ENCODE data around the gene ZFP36L1. TPM values are rescaled to one million over a fixed set of nuclear protein-coding genes. Genes with fewer than 3 reads are reported as not detected.

The ZFP36L1 gene
- total and polyA plus RNA-seq, 10 of the 15 experiments (the other 5 are each of a cell fraction or from before 2014, with no cell fraction given) = 22.0 to 184 (median 66.1) TPM

- peak overlapping the region; percentile 97 for H3K4me2 ChIP-seq (ENCODE audit: control insufficient read depth, insufficient read depth)
- ATAC-seq (peak; percentile 3), FAIRE-seq (no peak), DNase-seq (ENCODE audit: low read depth, low spot score) (no peak)
- H4K20me1 ChIP-seq (ENCODE audit: control insufficient read depth, insufficient read depth) = peaks cover 12% of the 10 kb centered on the region
- H2AFZ ChIP-seq (ENCODE audit: control insufficient read depth, low read depth, low read length) = no peak overlapping the region; the same call in 1 of the 2 replicates
- BruUV-seq (replicated peaks) = TSS peak; percentile 19
- H3K79me2 ChIP-seq (ENCODE audit: control insufficient read depth, insufficient read depth, low read length) = peaks cover 58% of the 10 kb centered on the region
- CTCF ChIA-PET = interaction anchor here (0.9 to 3.2 kb wide), 8 partner anchors 12 to 393 kb away, joined by 3 to 26 read pairs (median 3); no protein-coding TSS in a partner anchor
- H3K4me1 ChIP-seq (ENCODE audit: control insufficient read depth, insufficient read depth, low read length) = peaks cover 18% of the 10 kb centered on the region
- H3K4me3 ChIP-seq = peak overlapping the region; percentile 97
- peak overlapping the region; percentile 99 for H3K9ac ChIP-seq (ENCODE audit: control insufficient read depth, insufficient read depth, low read length)
- WGBS (ENCODE audit: insufficient coverage, insufficient replicate concordance, low lambda C conversion rate, missing lambda C conversion rate) = 3% methylated on average over 31 of the region's 36 CpGs
- intact Hi-C loops (cut with micrococcal nuclease; ENCODE audit: unreplicated experiment) (no loop called here), in situ Hi-C loops (cut with MboI) (loop anchor here (5.0 to 10.0 kb wide), 3 partner anchors 393 to 548 kb away; no protein-coding TSS in a partner anchor)
- H3K36me3 ChIP-seq (ENCODE audit: control insufficient read depth in 2 of 2, insufficient read depth in 2 of 2, low read length in 1 of 2) = peaks cover 5 to 7% of the 10 kb centered on the region in 2 experiments; a peak in 3 of 4 replicates
- H3K27me3 ChIP-seq (replicated peaks in 1 of 2; ENCODE audit: control insufficient read depth in 2 of 2, insufficient read depth in 2 of 2, low read length in 1 of 2) = no peaks in the 10 kb centered on the region
- H3K27ac ChIP-seq (ENCODE audit: control insufficient read depth, insufficient read depth) = peak overlapping the region; percentile 100
- POLR2A ChIA-PET = interaction anchor here (0.6 to 3.8 kb wide), 10 partner anchors 9 to 583 kb away, joined by 3 to 45 read pairs (median 6); no protein-coding TSS in a partner anchor
- H3K9me3 ChIP-seq (replicated peaks; ENCODE audit: control insufficient read depth, insufficient read depth, low read length) = no peaks in the 10 kb centered on the region; the same call in none of the 3 replicates
- RAD21 ChIA-PET (ENCODE audit: unreplicated experiment) = interaction anchor here (0.6 to 3.8 kb wide), 13 partner anchors 9 to 562 kb away, joined by 3 to 76 read pairs (median 4); no protein-coding TSS in a partner anchor
- SMC1A ChIA-PET (ENCODE audit: uncharacterized antibody, unreplicated experiment) = interaction anchor here (0.8 to 4.9 kb wide), 10 partner anchors 9 to 851 kb away, joined by 3 to 78 read pairs (median 3); no protein-coding TSS in a partner anchor
- TF ChIP-seq RUNX3 (IDR thresholded peaks at IDR 0.05; ENCODE audit: low read length) = no peak
- no peak for TF ChIP-seq FOS (IDR thresholded peaks at IDR 0.05; ENCODE audit: borderline replicate concordance, extremely low read depth, insufficient read length)
- TF ChIP-seq, protein P1, sequence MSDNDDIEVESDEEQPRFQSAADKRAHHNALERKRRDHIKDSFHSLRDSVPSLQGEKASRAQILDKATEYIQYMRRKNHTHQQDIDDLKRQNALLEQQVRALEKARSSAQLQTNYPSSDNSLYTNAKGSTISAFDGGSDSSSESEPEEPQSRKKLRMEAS (IDR thresholded peaks at IDR 0.05; ENCODE audit: low read depth, low read length) = no peak; the same call in 1 of the 2 replicates
- no peak for TF ChIP-seq PKNOX1 (IDR thresholded peaks at IDR 0.05)
- 0 out of 2 replicates have a peak, but pooled peaks have one; percentile 35 for TF ChIP-seq MEF2A (IDR thresholded peaks at IDR 0.05; ENCODE audit: insufficient read depth, low read depth, low read length)
- TF ChIP-seq CEBPB (IDR thresholded peaks at IDR 0.05; ENCODE audit: borderline replicate concordance in 1 of 2, low read depth in 2 of 2, low read length in 2 of 2) = no peak
- no peak for TF ChIP-seq SPI1 (IDR thresholded peaks at IDR 0.05; ENCODE audit: borderline replicate concordance, insufficient read depth, low read depth, low read length)
- TF ChIP-seq, protein P2, sequence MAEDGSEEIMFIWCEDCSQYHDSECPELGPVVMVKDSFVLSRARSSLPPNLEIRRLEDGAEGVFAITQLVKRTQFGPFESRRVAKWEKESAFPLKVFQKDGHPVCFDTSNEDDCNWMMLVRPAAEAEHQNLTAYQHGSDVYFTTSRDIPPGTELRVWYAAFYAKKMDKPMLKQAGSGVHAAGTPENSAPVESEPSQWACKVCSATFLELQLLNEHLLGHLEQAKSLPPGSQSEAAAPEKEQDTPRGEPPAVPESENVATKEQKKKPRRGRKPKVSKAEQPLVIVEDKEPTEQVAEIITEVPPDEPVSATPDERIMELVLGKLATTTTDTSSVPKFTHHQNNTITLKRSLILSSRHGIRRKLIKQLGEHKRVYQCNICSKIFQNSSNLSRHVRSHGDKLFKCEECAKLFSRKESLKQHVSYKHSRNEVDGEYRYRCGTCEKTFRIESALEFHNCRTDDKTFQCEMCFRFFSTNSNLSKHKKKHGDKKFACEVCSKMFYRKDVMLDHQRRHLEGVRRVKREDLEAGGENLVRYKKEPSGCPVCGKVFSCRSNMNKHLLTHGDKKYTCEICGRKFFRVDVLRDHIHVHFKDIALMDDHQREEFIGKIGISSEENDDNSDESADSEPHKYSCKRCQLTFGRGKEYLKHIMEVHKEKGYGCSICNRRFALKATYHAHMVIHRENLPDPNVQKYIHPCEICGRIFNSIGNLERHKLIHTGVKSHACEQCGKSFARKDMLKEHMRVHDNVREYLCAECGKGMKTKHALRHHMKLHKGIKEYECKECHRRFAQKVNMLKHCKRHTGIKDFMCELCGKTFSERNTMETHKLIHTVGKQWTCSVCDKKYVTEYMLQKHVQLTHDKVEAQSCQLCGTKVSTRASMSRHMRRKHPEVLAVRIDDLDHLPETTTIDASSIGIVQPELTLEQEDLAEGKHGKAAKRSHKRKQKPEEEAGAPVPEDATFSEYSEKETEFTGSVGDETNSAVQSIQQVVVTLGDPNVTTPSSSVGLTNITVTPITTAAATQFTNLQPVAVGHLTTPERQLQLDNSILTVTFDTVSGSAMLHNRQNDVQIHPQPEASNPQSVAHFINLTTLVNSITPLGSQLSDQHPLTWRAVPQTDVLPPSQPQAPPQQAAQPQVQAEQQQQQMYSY (CRISPR knock-in tag; IDR thresholded peaks at IDR 0.05) = 0 out of 2 replicates have a peak, but pooled peaks have one; percentile 36
- TF ChIP-seq, protein P3, sequence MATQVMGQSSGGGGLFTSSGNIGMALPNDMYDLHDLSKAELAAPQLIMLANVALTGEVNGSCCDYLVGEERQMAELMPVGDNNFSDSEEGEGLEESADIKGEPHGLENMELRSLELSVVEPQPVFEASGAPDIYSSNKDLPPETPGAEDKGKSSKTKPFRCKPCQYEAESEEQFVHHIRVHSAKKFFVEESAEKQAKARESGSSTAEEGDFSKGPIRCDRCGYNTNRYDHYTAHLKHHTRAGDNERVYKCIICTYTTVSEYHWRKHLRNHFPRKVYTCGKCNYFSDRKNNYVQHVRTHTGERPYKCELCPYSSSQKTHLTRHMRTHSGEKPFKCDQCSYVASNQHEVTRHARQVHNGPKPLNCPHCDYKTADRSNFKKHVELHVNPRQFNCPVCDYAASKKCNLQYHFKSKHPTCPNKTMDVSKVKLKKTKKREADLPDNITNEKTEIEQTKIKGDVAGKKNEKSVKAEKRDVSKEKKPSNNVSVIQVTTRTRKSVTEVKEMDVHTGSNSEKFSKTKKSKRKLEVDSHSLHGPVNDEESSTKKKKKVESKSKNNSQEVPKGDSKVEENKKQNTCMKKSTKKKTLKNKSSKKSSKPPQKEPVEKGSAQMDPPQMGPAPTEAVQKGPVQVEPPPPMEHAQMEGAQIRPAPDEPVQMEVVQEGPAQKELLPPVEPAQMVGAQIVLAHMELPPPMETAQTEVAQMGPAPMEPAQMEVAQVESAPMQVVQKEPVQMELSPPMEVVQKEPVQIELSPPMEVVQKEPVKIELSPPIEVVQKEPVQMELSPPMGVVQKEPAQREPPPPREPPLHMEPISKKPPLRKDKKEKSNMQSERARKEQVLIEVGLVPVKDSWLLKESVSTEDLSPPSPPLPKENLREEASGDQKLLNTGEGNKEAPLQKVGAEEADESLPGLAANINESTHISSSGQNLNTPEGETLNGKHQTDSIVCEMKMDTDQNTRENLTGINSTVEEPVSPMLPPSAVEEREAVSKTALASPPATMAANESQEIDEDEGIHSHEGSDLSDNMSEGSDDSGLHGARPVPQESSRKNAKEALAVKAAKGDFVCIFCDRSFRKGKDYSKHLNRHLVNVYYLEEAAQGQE (IDR thresholded peaks at IDR 0.05; ENCODE audit: low read depth, low read length) = no peak
- peak; percentile 78; the same call in 1 of the 2 replicates for TF ChIP-seq CHD1 (IDR thresholded peaks at IDR 0.05; ENCODE audit: low read depth, low read length)
- 0 out of 2 replicates have a peak, but pooled peaks have one; percentile 20 for TF ChIP-seq SIN3A (IDR thresholded peaks at IDR 0.05; ENCODE audit: low read depth, low read length)
- TF ChIP-seq ZNF384 (IDR thresholded peaks at IDR 0.05; ENCODE audit: borderline replicate concordance, low read depth, low read length) = no peak
- TF ChIP-seq IRF4 (IDR thresholded peaks at IDR 0.05; ENCODE audit: low read depth, low read length) = no peak
These were observed 2.2 kb upstream of the ZFP36L1 start for GRCh38 chr14:68794851-68795596.

Data from GM12878 (cell line).